Measurements from ENCODE around the gene TIMELESS.

DNA sequence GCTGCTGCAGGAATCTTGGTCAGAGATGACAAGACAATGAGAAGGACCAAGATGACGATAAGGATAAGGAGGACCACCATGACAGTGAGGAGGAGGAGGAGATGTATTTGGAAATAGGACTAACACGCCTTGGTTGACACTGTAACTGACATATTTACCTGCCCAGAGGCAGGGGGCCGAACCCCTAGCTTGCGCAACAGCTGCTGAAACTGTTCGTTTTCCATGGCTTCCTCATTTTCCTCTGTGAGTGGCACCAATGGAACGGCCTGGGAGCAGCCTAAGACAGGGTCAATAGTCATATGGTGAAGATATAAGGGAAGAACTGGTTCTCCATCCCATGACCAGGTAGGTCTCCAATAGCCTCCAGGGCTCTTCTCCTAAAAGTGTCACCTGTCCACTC, 28.8 kb downstream of the TIMELESS start:
- TF ChIP-seq CTCF (IDR thresholded peaks at IDR 0.05 in 8 of 11, conservative IDR thresholded peaks at IDR 0.05 in 3 of 11) (no peak), POLR2A (IDR thresholded peaks at IDR 0.05) (no peak), POLR2AphosphoS5 (IDR thresholded peaks at IDR 0.05) (no peak)
